CD14-positive monocyte (primary cell): ENCODE measurements around the gene TERC. TPM values are rescaled to one million over a fixed set of nuclear protein-coding genes. Genes with fewer than 3 reads are reported as not detected.

Experiments used
- DNase-seq, 3 donors: peaks; one replicate each; pipeline ENCODE4 v3.0.0-alpha.2; 2011 to 2022
- H2AFZ ChIP-seq: 2 replicates; pipeline ENCODE4 v1.6.0; 2012; ENCODE audit warnings: mild to moderate bottlenecking, low read depth, low read length, inconsistent platforms; ENCODE audit not compliant: insufficient read depth, poor library complexity, severe bottlenecking
- H3K27ac ChIP-seq, 2 donors: 1 replicate in 1 of 2; 2 replicates in 1 of 2; pipeline ENCODE4 v1.5.1; 2012 to 2013; ENCODE audit warnings: low read length in 2 of 2, control low read depth in 1 of 2, inconsistent platforms in 1 of 2, low read depth in 1 of 2, mild to moderate bottlenecking in 1 of 2
- H3K27me3 ChIP-seq, 2 donors: one replicate each; pipeline versions ENCODE4 v1.6.0 to v1.6.1; 2011 to 2013; ENCODE audit warnings: low read length in 2 of 2; ENCODE audit not compliant: control insufficient read depth in 2 of 2, insufficient read depth in 2 of 2
- H3K36me3 ChIP-seq, 2 donors: replicated peaks in 1 of 2; 1 replicate in 1 of 2; 2 replicates in 1 of 2; pipeline versions ENCODE4 v1.5.1 to v1.6.1; 2012 to 2013; ENCODE audit warnings: low read length in 2 of 2, control low read depth in 1 of 2, inconsistent platforms in 1 of 2, mild to moderate bottlenecking in 1 of 2; ENCODE audit not compliant: insufficient read depth in 2 of 2, control insufficient read depth in 1 of 2
- H3K4me1 ChIP-seq, 2 donors: 1 replicate in 1 of 2; 2 replicates in 1 of 2; pipeline versions ENCODE4 v1.5.1 to v1.6.1; 2012 to 2013; ENCODE audit warnings: low read length in 2 of 2, control low read depth in 1 of 2, inconsistent platforms in 1 of 2, mild to moderate bottlenecking in 1 of 2, moderate library complexity in 1 of 2; ENCODE audit not compliant: insufficient read depth in 2 of 2, control insufficient read depth in 1 of 2
- H3K4me2 ChIP-seq: replicated peaks from 2 replicates; pipeline ENCODE3; 2012; ENCODE audit warnings: low read length, moderate library complexity, mild to moderate bottlenecking; ENCODE audit not compliant: poor library complexity, severe bottlenecking; ENCODE audit errors: extremely low read depth
- H3K4me3 ChIP-seq, 3 experiments: fragments of 200-600 bp in 1 of 3; sonication (generic) in 1 of 3; replicated peaks in 1 of 3; 1 replicate in 2 of 3; 2 replicates in 1 of 3; pipeline ENCODE4 v1.5.1; 2011 to 2013; ENCODE audit warnings: low read length in 3 of 3, mild to moderate bottlenecking in 3 of 3, control low read depth in 2 of 3, low read depth in 2 of 3, inconsistent platforms in 1 of 3, moderate library complexity in 1 of 3
- H3K79me2 ChIP-seq: 2 replicates; pipeline ENCODE4 v1.6.0; 2012; ENCODE audit warnings: mild to moderate bottlenecking, control low read depth, inconsistent platforms, low read length, moderate library complexity; ENCODE audit not compliant: insufficient read depth
- H3K9ac ChIP-seq: 2 replicates; pipeline ENCODE4 v1.6.0; 2017; ENCODE audit warnings: low read length, mild to moderate bottlenecking; ENCODE audit not compliant: insufficient read depth, poor library complexity, severe bottlenecking
- H3K9me3 ChIP-seq, 2 donors: replicated peaks in 1 of 2; 1 replicate in 1 of 2; 2 replicates in 1 of 2; pipeline versions ENCODE4 v1.5.1 to v1.6.1; 2012 to 2013; ENCODE audit warnings: low read length in 2 of 2, control low read depth in 1 of 2; ENCODE audit not compliant: control insufficient read depth in 1 of 2, insufficient read depth in 1 of 2
- H4K20me1 ChIP-seq: 2 replicates; pipeline ENCODE4 v1.6.0; 2012; ENCODE audit warnings: mild to moderate bottlenecking, low read length, control low read depth, moderate library complexity; ENCODE audit not compliant: insufficient read depth
- H3K27ac Mint-ChIP-seq, 7 donors: one replicate each; pipeline ENCODE4 v1.8.0; 2020; ENCODE audit warnings: mild to moderate bottlenecking in 7 of 7, mixed read lengths in 7 of 7, moderate library complexity in 6 of 7, inconsistent platforms in 2 of 7
- H3K27me3 Mint-ChIP-seq, 3 donors: one replicate each; pipeline ENCODE4 v1.8.0; 2021 to 2022; ENCODE audit warnings: low read depth in 3 of 3, mild to moderate bottlenecking in 3 of 3, mixed read lengths in 3 of 3, moderate library complexity in 3 of 3, inconsistent platforms in 1 of 3
- H3K36me3 Mint-ChIP-seq, 2 donors: one replicate each; pipeline ENCODE4 v1.8.0; 2020; ENCODE audit warnings: mixed read lengths in 2 of 2, inconsistent platforms in 1 of 2, mild to moderate bottlenecking in 1 of 2
- H3K4me1 Mint-ChIP-seq: one replicate; pipeline ENCODE4 v1.8.0; 2020; ENCODE audit warnings: mild to moderate bottlenecking, mixed read lengths
- H3K4me3 Mint-ChIP-seq, 2 donors: one replicate each; pipeline ENCODE4 v1.8.0; 2020; ENCODE audit warnings: mild to moderate bottlenecking in 2 of 2, mixed read lengths in 2 of 2, moderate library complexity in 1 of 2
- H3K9me3 Mint-ChIP-seq, 7 donors: one replicate each; pipeline ENCODE4 v1.8.0; 2020 to 2022; ENCODE audit warnings: mixed read lengths in 7 of 7, mild to moderate bottlenecking in 6 of 7, moderate library complexity in 6 of 7, inconsistent platforms in 2 of 7
- WGBS: methylation state at CpG from one replicate; pipeline ENCODE4 v1.1.5; 2013; ENCODE audit warnings: missing lambda C conversion rate; ENCODE audit not compliant: insufficient coverage; 5-methylcytosine and 5-hydroxymethylcytosine counted together
- intact Hi-C, 2 donors: fragments of 100-400 bp; cut with micrococcal nuclease; formaldehyde crosslinking; loops; one replicate each; pipeline versions ENCODE4 v1.15.0 to v1.15.1; 2023
- polyA plus RNA-seq, 3 donors: library from polyadenylated mRNA; depleted of rRNA in 1 of 3; unstranded in 2 of 3; stranded (reverse) in 1 of 3; fragments of 300-500 nt in 2 of 3; fragments of >200 nt in 1 of 3; fragmentation: Illumina TruSeq in 2 of 3; gene quantifications; 1 replicate in 2 of 3; 2 replicates in 1 of 3; pipeline ENCODE4 v1.2.3, GENCODE V29; 2012 to 2021
- TF ChIP-seq, protein P1 (sequence below): fragments of 200-600 bp; IDR thresholded peaks from one replicate; pipeline ENCODE4 v1.8.0; 2022; ENCODE audit warnings: antibody characterized with exemption, mild to moderate bottlenecking

The TERC gene
- polyA plus RNA-seq, 3 donors, result 0.33 to 0.76 TPM; not detected in 1

DNA sequence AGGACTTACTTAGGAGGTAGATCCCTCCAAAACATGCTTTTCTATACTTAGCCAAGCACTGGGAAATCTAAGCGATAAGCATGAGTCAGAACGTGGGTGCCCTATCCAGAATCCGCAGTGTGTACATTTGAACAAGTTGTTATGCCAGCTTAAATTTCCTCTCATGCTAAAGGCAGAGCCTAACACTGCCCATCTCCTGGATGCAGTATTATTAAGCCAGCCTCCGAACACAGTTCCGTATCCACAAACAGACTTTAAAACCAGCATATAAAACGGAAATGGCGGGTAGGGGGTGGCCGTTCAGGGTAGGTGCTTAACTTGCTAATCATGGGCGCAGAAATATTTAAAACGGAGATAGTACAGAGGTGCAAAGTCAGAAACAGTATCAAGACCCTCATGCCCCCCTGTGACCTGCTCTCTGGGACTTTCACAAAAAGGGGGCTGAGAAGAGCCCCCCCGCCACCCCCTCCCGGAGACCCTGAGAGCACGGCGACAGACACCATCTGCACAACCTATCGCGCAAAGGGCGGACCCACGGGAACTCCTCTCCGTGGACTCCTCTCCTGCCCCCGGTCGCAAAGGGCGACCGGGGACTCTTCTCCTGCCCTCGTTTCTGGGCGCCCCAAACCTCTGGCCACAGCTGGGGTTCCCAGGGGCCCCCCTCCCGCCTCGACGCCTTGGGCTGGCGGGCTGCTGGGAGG lies 46.9 kb upstream of the TERC start:
- H3K4me3 Mint-ChIP-seq, result peak overlapping the region; percentile 89 to 96
- Histone ChIP-seq H3K4me2 (peak overlapping the region; percentile 87), H3K36me3 (no peaks in the 10 kb centered on the region), H3K27ac (no peak overlapping the region), H3K4me3 (peak overlapping the region; percentile 50 to 75 (median 59)), H2AFZ (peak overlapping the region; percentile 94), H3K9ac (peak overlapping the region; percentile 65), H3K9me3 (peaks cover 0 to 8% of the 10 kb centered on the region in 2 donors), H3K27me3 (peaks cover 0 to 3% of the 10 kb centered on the region in 2 donors), H3K79me2 (no peaks in the 10 kb centered on the region), H3K4me1 (peaks cover 26 to 31% of the 10 kb centered on the region in 2 donors), H4K20me1 (no peaks in the 10 kb centered on the region)
- peak in 1 of 3 donors; percentile 8 for DNase-seq
- peak overlapping the region in 1 of 7 donors; percentile 35 for H3K27ac Mint-ChIP-seq
- peaks cover 2 to 3% of the 10 kb centered on the region in 2 donors for H3K36me3 Mint-ChIP-seq
- peaks cover 27% of the 10 kb centered on the region for H3K4me1 Mint-ChIP-seq
- intact Hi-C loops, result no loop called here
- H3K9me3 Mint-ChIP-seq, result peaks cover 6 to 18% (median 10%) of the 10 kb centered on the region in 7 donors
- TF ChIP-seq, protein P1, sequence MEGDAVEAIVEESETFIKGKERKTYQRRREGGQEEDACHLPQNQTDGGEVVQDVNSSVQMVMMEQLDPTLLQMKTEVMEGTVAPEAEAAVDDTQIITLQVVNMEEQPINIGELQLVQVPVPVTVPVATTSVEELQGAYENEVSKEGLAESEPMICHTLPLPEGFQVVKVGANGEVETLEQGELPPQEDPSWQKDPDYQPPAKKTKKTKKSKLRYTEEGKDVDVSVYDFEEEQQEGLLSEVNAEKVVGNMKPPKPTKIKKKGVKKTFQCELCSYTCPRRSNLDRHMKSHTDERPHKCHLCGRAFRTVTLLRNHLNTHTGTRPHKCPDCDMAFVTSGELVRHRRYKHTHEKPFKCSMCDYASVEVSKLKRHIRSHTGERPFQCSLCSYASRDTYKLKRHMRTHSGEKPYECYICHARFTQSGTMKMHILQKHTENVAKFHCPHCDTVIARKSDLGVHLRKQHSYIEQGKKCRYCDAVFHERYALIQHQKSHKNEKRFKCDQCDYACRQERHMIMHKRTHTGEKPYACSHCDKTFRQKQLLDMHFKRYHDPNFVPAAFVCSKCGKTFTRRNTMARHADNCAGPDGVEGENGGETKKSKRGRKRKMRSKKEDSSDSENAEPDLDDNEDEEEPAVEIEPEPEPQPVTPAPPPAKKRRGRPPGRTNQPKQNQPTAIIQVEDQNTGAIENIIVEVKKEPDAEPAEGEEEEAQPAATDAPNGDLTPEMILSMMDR, result no peak
- under 1% methylated on average over 22 of the region's 29 CpGs for WGBS
- peaks cover 0 to 4% (median 2%) of the 10 kb centered on the region in 3 donors for H3K27me3 Mint-ChIP-seq

DNA sequence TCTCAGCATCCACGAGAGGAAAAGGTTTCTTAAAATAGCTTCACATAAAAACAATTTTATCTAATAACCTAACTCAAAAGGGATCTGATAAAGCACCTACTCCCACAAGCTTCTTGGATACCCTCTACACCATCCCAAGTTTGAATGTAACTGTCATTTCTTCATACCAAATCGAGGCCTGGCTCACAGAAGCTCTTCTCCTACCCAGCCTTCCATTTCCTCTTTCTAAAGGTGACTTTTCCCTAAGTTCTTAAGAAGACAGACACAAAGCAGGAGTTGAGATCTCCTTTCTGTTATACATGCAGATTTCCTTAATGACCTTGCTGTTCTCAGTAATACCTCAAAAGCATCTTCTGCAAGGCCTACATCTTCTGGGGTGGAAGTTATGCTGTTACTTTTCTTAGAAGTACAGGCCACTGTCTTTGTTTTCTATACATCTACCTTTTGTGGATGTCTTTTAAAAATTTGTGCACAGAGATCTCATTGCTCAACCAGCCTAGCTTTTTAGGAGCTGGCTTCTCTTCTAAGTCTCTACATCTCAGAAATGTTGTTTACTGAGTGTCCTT lies 44.5 kb upstream of the TERC start:
- Mint-ChIP-seq H3K27me3 (peaks cover 0 to 4% (median 2%) of the 10 kb centered on the region in 3 donors), H3K27ac (no peak overlapping the region), H3K9me3 (no peaks in the 10 kb centered on the region), H3K4me1 (peaks cover 26% of the 10 kb centered on the region), H3K36me3 (peaks cover 2 to 5% of the 10 kb centered on the region in 2 donors), H3K4me3 (no peak overlapping the region)
- Histone ChIP-seq H3K9ac (no peak overlapping the region), H3K27me3 (peaks cover 0 to 3% of the 10 kb centered on the region in 2 donors), H3K36me3 (no peaks in the 10 kb centered on the region), H3K4me2 (no peak overlapping the region), H3K79me2 (no peaks in the 10 kb centered on the region), H3K4me1 (peaks cover 26 to 31% of the 10 kb centered on the region in 2 donors), H4K20me1 (no peaks in the 10 kb centered on the region), H3K4me3 (no peak overlapping the region), H3K27ac (no peak overlapping the region), H3K9me3 (no peaks in the 10 kb centered on the region), H2AFZ (peak overlapping the region; percentile 61)
- intact Hi-C loops, result no loop called here
- DNase-seq, result no peak
- no CpG with 5 or more reads among the region's 2 CpGs for WGBS
- TF ChIP-seq, protein P1, result no peak
